GM19324 (cell line): ENCODE measurements around the gene ZC3H7B.
"Not testable (repeated sequence)": the region's sequence is repeated elsewhere in the genome, so short reads cannot be mapped to it uniquely, and the experiment has no call there.

Experiments used
- ATAC-seq: cut with Tn5 transposase; IDR thresholded peaks from one replicate; pipeline ENCODE4 v1.9.1; 2021; ENCODE audit warnings: mild to moderate bottlenecking, moderate library complexity; ENCODE audit not compliant: unreplicated experiment, low FRiP score

The ZC3H7B gene

DNA sequence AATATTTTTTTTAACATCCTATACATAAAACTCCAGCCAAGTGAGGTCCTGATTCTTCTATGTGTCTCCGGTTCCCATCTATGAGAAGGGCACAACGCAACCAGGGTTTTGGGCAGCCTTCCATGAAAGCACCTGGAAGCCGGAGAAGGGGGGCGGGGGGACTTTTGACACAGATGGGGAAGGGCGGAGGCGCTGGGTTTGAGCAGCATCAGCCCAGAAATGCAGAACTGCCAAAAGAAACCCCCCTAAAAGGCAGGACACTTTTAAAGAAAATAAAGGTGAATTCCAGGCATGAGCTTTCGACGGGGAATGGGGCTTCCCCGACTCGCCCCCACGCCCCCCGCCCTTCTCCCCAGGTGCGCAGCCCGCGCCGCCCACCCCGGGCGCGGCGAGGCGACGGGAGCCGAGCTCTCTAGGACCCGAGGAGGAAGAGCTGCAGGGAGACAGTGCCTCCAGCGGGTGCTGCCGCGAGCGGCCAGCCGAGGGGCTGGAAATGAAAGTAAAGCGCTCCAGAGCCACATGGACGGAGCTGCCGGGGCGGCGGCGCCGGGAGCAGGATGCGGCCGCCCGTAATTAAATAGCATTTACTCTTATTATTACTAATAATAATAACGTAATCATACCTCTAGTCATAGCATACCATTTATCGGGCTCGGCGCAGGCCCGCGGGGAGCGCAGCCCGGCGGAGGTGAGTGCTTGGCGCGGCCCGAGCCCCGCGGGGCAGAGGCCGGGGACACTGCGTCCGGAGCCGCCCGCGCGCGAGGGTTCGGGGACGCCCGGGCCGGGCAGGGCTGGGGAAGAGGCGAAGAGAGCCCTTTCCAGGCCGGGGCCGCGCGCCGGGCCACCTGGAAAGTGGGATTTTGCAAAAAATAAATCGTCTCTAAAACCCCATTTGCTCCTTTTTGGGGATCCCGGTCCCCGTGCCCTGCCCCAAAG, at the start of gene ZC3H7B:
ZC3H7B (plus strand) TSS at position 441 of the 936 bp plus-strand sequence. CDS start 19,136 bp downstream, outside the sequence.
- ATAC-seq, result peak; percentile 74

DNA sequence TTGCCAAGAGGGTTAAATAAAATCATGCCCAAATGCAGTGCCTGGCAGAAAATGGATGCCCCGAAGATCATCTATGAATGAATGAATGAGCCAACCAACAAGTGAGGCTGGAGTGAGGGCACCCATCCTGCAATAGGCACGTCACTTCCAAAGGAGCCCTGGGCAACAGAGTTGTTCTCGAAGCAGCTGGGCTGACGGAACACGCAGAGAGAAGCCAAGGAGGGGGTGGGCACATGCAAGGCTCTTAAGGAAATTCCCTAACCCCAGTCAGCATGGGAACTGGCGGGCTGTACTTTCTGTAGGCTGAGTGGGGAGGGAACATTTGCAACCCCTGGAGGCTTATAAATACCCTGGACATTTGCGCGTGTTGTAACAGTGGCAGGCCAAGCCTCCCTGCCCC, 49.0 kb upstream of the ZC3H7B start:
- no peak for ATAC-seq

DNA sequence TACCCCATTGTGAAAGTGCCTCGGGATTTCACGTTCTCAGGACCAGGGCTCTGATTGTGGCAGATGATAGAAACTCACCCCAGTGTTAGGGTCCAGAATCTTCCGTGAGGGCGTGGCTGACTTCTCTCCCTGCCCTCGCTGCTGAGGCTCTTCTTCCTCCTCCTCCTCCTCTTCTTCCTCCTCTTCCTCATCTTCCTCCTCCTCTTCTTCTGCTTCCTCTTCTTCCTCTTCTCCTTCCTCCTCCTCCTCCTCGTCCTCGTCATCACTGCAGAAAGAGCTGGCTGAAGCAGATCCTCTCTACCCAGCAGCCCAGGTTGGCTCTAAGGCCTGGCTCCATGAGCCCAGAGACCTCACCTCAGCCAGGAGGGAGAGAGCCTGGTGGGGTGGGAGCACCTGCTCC, 47.1 kb upstream of the ZC3H7B start:
- no peak for ATAC-seq

DNA sequence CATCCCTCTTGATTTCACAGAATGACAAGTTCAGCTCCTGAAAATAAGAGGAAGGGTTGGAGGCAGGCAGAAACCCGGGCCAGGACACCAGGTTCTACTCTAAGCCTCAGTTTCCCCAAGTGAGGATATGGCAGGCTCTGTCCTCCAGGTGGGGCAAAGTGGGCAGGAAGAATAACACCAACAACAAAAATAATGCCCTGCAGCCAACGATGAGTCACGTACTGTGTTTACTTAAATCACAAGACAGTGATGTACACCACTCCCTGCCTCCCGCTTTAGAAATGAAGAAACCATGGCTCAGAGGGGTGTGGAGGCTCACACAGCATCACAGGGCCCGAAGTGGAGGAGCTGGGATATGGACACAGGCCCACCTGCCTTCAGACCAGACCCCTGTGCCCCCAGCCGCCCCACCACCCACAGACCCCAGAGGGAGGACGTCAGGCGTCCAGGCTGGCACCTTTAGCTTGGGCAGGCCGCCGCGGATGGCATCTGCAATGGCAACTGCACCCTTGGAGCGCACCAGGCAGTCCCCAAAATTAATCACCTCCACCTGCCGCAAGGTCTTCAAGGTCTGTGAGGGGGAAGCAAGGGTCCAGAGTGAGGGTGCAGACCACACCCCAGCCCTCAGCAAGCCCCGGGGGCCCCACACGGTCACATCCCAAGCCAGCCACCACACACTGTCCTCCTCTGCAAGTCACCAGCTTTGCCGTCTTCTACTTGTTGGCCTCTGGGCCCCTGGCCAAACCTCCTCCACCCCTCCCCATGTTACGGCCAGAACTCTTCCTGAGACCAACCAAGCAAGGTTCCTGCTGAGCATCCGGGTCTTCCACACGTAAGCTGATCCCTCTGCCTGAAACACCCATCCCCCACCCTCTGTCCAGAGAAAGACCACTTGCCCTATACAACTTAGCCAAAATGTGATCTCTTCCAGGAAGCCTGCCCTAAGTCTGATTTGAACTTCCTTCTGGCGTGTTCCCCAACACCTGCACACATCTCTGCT, 44.8 kb upstream of the ZC3H7B start:
- ATAC-seq, result no peak

DNA sequence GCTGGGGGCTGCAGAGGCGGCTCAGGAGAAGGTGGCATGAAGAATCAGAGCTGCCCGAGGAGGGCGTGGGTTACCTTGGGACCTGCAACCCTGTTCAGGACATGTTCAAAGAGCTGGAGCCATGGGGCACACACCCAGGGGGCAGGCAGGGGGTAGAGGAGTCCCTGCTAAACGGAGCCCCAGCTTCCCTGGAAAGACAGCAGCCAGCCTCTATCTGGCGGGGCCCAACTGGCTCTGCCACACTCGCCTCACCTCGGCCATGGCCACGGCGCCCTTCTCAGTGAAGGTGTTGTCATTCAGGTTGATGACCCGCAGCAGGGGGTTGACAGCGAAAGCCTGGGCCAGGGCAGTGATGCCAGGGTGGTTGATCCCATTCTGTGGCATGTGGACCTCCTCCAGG, 43.6 kb upstream of the ZC3H7B start:
- no peak for ATAC-seq

DNA sequence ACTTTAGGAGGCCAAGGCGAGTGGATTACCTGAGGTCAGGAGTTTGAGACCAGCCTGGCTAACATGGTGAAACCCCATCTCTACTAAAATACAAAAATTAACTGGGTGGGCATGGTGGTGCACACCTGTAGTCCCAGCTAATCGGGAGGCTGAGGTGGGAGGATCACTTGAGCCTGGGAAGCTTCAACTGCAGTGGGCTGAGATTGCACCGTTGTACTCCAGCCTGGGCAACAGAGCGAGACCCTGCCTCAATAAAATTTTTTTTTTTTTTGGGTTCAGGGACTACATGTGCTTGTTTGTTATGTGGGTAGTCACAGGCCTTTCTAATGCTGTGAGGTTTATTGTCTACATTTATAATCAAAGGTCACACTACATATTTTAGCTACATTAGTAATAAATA, 41.6 kb upstream of the ZC3H7B start:
- ATAC-seq, result not testable (repeated sequence)

DNA sequence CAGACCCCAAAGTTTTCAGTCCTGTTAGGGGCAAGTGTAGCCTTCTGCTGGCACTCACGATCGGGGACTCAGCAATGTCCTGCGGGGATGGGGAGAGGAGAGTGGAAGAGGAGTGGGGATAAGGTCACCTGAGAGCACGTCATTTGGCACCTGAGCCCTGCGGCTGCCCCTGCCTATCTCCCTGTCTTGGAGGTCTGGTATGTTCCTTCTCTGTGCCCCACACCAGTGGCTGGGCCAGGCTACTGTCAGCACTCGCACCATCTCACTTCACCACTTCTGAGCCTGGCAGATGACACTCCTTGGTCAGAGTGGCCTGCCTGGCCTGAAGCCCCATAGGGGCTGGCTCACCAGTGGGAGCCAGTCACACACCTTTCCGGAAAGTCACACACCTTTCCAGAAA, 40.5 kb upstream of the ZC3H7B start:
- no peak for ATAC-seq

- no peak for ATAC-seq
Measured at GRCh38 chr22:41261541-41262249, 39.6 kb upstream of the ZC3H7B start.

DNA sequence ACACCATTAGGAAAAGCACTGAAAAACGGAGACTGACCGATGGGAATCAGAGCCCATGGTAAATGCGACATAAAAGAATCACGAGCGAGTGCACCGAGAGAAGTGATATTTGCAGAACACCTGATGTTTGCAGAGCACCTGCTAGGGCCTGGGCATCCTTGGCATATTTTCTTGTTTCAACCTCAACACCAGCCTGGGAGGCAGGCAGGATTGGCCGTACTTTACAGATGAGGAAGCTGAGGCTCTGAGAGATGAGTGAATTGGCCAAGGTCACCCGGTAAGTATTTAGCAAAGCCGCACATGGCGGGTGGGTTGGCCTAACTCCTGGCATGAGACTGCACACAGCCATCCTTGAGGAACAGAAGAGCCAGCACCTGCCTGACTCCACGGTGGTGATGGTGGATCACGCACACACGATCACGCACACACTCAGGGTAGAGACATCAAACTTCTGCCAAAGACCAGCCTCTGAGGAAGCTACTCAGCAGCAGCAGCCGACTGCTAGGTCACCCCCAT, 39.0 kb upstream of the ZC3H7B start:
- no peak for ATAC-seq

- no peak for ATAC-seq
Measured at GRCh38 chr22:41263704-41264103, 37.6 kb upstream of the ZC3H7B start.

- no peak for ATAC-seq
Measured at GRCh38 chr22:41264408-41264941, 36.9 kb upstream of the ZC3H7B start.

GRCh38 chr22:41267958-41268357, 33.4 kb upstream of the ZC3H7B start:
- no peak for ATAC-seq

GRCh38 chr22:41271787-41272186, 29.5 kb upstream of the ZC3H7B start:
- no peak for ATAC-seq

- ATAC-seq, result no peak
Measured at GRCh38 chr22:41273128-41273527, 28.2 kb upstream of the ZC3H7B start.

DNA sequence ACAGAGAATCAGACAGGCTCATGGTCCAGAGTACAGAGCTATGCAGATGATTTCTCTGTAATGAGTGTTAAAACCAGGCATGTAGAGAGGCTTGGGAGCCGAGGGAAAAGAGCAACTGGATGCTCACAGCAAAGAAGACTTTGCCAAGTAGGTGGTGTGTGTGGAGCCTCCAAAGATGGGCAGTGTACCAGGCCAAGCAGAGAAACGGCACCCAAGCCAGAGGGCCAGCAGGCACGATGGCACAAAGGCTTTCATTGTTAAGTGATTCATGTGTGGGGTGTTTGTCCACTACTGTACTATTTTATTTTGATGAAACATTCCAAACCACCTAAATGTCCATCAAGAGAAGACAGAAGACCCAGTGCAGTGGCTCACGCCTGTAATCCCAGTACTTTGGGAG, 26.5 kb upstream of the ZC3H7B start:
- ATAC-seq, result no peak

GRCh38 chr22:41280065-41280464, 21.3 kb upstream of the ZC3H7B start:
- ATAC-seq, result no peak

- no peak for ATAC-seq
Measured at GRCh38 chr22:41280854-41281253, 20.5 kb upstream of the ZC3H7B start.

DNA sequence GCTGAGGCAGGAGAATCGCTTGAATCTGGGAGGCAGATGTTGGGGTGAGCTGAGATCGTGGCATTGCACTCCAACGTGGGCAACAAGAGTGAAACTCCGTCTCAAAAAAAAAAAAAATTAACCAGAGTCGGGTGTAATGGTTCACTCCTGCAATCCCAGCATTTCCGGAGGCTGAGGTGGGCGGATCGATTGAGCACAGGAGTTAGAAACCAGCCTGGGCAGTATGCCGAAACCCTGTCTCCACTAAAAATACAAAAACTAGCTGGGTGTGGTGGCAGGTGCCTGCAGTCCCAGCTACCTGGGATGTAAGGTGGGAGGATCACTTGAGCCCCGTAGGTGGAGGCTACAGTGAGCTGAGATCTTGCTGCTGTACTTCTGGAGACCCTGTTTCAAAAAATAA, 16.9 kb upstream of the ZC3H7B start:
- no peak for ATAC-seq

DNA sequence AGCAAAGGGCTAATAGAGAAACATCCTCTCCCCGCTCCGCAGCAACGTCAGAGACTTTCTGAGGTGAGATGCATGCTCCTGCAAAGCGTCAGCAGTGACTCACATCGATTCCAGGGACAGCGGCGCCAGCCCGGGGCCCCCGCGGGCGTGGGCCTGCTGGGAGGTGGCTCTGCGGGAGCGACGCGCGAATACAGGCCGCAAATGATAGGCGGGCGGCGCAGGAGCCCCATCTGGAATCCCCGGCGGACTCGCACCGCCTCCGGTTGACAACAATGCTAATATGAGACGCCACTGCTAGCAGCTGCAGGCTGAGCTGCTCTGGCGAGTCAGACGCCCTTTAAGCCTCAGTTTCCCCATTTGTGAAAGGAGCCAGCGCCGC, 15.9 kb upstream of the ZC3H7B start:
- ATAC-seq, result no peak
